T-helper 1 cell treated with Interleukin-12 subunit alpha and Interleukin-12 subunit beta and Interleukin-4 antibody, amounts not matched to agents 30 μg/mL and 1 μg/mL, for 36 hours (primary cell): ENCODE data around the gene MYO5B.

ENCODE experiments used
- H3K27ac Mint-ChIP-seq: one replicate; pipeline ENCODE4 v1.8.0; 2021; ENCODE audit warnings: mild to moderate bottlenecking, mixed read lengths
- H3K27me3 Mint-ChIP-seq: one replicate; pipeline ENCODE4 v1.8.0; 2021; ENCODE audit warnings: low read depth, mixed read lengths
- H3K36me3 Mint-ChIP-seq: one replicate; pipeline ENCODE4 v1.8.0; 2021; ENCODE audit warnings: low read depth, mixed read lengths
- H3K4me1 Mint-ChIP-seq: one replicate; pipeline ENCODE4 v1.8.0; 2021; ENCODE audit warnings: low read depth, mixed read lengths
- H3K4me3 Mint-ChIP-seq: one replicate; pipeline ENCODE4 v1.8.0; 2021; ENCODE audit warnings: mild to moderate bottlenecking, moderate library complexity, mixed read lengths
- H3K9me3 Mint-ChIP-seq: one replicate; pipeline ENCODE4 v1.8.0; 2021; ENCODE audit warnings: mixed read lengths

Gene MYO5B

GRCh38 chr18:50091509-50092244, 103.3 kb downstream of the MYO5B start:
- H3K27me3 Mint-ChIP-seq = peaks cover 7% of the 10 kb centered on the region
- no peak overlapping the region for H3K27ac Mint-ChIP-seq
- H3K9me3 Mint-ChIP-seq = no peaks in the 10 kb centered on the region
- no peaks in the 10 kb centered on the region for H3K4me1 Mint-ChIP-seq
- no peaks in the 10 kb centered on the region for H3K36me3 Mint-ChIP-seq
- no peak overlapping the region for H3K4me3 Mint-ChIP-seq

- H3K4me1 Mint-ChIP-seq = no peaks in the 10 kb centered on the region
- H3K4me3 Mint-ChIP-seq = no peak overlapping the region
- peaks cover 7% of the 10 kb centered on the region for H3K27me3 Mint-ChIP-seq
- H3K27ac Mint-ChIP-seq = no peak overlapping the region
- no peaks in the 10 kb centered on the region for H3K36me3 Mint-ChIP-seq
- no peaks in the 10 kb centered on the region for H3K9me3 Mint-ChIP-seq
Observed at GRCh38 chr18:50090370-50091312, 104.3 kb downstream of the MYO5B start.

DNA sequence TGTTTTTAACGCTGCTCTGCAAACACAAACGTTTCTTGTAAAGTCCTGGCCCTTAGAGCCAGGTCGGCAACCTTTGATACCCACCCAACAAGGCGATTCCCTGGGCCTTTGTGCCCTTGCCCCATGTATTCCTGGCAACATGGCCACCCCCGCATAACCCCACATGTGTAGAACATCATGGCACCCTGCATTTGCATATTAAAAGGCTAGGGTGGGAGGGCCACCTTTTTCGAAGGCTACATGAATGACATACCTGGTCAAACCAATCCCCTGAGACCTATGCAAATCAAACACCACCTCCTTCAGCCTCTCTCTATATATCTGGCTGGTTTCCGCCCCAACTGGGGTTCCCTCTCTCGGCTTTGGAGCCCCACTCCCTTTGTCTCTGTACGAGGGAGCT, 105.2 kb downstream of the MYO5B start:
- Mint-ChIP-seq H3K36me3 (no peaks in the 10 kb centered on the region), H3K27me3 (peaks cover 7% of the 10 kb centered on the region), H3K4me1 (no peaks in the 10 kb centered on the region), H3K27ac (no peak overlapping the region), H3K4me3 (no peak overlapping the region), H3K9me3 (no peaks in the 10 kb centered on the region)

DNA sequence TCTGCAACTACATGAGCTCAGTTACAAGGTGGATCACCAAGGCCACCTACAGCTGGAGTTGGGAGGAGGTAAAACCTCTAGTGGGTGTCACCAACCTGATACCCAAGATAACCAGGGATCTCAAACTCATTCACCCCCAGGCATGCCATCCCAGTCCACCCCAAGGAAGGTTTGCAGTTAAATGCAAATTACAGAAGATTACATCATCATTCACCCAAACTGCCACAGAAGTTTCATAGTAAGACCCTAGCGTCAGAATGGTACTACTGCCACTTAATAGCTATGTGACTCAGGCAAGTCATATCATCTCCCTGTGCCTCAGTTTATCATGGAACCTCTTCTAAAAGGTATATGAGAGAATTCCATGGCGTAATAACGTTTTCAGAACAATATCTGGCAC, 111.2 kb downstream of the MYO5B start:
- H3K36me3 Mint-ChIP-seq = no peaks in the 10 kb centered on the region
- H3K4me3 Mint-ChIP-seq = no peak overlapping the region
- H3K4me1 Mint-ChIP-seq = no peaks in the 10 kb centered on the region
- no peak overlapping the region for H3K27ac Mint-ChIP-seq
- H3K9me3 Mint-ChIP-seq = no peaks in the 10 kb centered on the region
- peaks cover 12% of the 10 kb centered on the region for H3K27me3 Mint-ChIP-seq

- H3K27ac Mint-ChIP-seq = no peak overlapping the region
- no peaks in the 10 kb centered on the region for H3K36me3 Mint-ChIP-seq
- no peaks in the 10 kb centered on the region for H3K4me1 Mint-ChIP-seq
- peaks cover 16% of the 10 kb centered on the region for H3K27me3 Mint-ChIP-seq
- H3K4me3 Mint-ChIP-seq = no peak overlapping the region
- no peaks in the 10 kb centered on the region for H3K9me3 Mint-ChIP-seq
Observed at GRCh38 chr18:50080932-50081560, 113.9 kb downstream of the MYO5B start.

GRCh38 chr18:50080316-50080715, 114.6 kb downstream of the MYO5B start:
- H3K4me1 Mint-ChIP-seq = no peaks in the 10 kb centered on the region
- H3K27ac Mint-ChIP-seq = no peak overlapping the region
- no peaks in the 10 kb centered on the region for H3K9me3 Mint-ChIP-seq
- H3K4me3 Mint-ChIP-seq = no peak overlapping the region
- no peaks in the 10 kb centered on the region for H3K36me3 Mint-ChIP-seq
- peaks cover 16% of the 10 kb centered on the region for H3K27me3 Mint-ChIP-seq

- H3K4me3 Mint-ChIP-seq = no peak overlapping the region
- H3K36me3 Mint-ChIP-seq = no peaks in the 10 kb centered on the region
- no peaks in the 10 kb centered on the region for H3K9me3 Mint-ChIP-seq
- peaks cover 16% of the 10 kb centered on the region for H3K27me3 Mint-ChIP-seq
- H3K4me1 Mint-ChIP-seq = no peaks in the 10 kb centered on the region
- no peak overlapping the region for H3K27ac Mint-ChIP-seq
Observed at GRCh38 chr18:50079571-50080295, 115.2 kb downstream of the MYO5B start.

DNA sequence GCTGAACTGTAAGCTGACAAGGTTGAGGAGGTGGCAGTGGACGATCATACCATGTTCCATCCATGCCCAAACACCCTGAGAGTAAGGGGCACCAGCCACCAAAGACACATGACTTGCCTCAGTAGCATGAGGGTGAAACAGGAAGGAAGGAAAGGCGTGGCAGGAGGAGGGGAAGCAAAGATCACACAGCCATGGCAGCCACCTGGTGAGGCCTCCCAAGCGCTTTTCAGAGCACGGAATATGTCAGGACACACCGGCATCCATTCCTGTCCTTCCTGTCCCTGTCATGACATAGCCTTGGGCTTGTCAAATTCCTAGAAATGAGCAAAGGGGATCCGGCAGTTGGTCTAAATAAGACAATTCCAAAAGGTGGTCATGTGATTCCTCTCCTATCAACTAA, 118.7 kb downstream of the MYO5B start:
- no peak overlapping the region for H3K4me3 Mint-ChIP-seq
- H3K27ac Mint-ChIP-seq = no peak overlapping the region
- H3K4me1 Mint-ChIP-seq = no peaks in the 10 kb centered on the region
- H3K27me3 Mint-ChIP-seq = peaks cover 5% of the 10 kb centered on the region
- no peaks in the 10 kb centered on the region for H3K36me3 Mint-ChIP-seq
- no peaks in the 10 kb centered on the region for H3K9me3 Mint-ChIP-seq

DNA sequence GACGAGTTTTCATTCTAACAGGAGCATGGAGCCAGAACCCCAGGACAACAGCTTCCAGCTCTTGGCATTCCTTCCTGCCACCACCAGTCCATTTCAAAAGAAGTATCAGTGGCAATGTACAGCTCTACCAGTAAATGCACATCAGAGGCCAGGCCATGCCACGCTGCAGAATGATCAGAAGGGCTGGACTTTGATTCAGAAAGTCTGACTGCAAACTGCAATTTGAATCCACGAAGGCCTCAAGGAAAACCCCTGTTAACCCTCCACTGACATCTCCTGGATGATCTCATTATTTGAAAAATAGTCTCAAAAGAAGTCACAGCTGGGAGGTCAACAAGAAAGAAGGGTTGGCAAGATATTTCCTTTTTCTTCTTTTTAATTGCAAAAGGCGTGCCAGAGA, 119.2 kb downstream of the MYO5B start:
- Mint-ChIP-seq H3K27me3 (peaks cover 5% of the 10 kb centered on the region), H3K9me3 (no peaks in the 10 kb centered on the region), H3K4me3 (no peak overlapping the region), H3K4me1 (no peaks in the 10 kb centered on the region), H3K36me3 (no peaks in the 10 kb centered on the region), H3K27ac (no peak overlapping the region)

DNA sequence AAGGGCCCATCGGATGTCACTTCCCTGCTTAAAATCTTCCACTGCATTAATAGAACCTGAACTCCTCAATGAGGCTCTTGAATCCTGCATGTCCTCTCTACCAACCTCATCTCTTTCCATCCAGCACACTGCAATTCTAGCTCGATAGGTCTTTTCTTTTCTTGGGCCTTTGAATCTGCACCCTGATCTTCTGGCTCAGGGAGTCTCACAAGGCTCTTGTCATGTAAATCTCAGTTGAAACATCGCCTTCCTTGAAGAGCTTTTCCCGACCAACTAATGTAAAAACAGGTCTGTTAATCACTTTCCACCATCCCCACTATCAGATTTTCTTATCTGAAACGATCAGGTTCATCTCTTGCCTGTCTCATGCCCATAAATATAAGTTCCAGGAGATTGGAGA, 120.5 kb downstream of the MYO5B start:
- no peak overlapping the region for H3K27ac Mint-ChIP-seq
- H3K36me3 Mint-ChIP-seq = no peaks in the 10 kb centered on the region
- H3K27me3 Mint-ChIP-seq = peaks cover 5% of the 10 kb centered on the region
- H3K9me3 Mint-ChIP-seq = no peaks in the 10 kb centered on the region
- no peak overlapping the region for H3K4me3 Mint-ChIP-seq
- H3K4me1 Mint-ChIP-seq = no peaks in the 10 kb centered on the region

DNA sequence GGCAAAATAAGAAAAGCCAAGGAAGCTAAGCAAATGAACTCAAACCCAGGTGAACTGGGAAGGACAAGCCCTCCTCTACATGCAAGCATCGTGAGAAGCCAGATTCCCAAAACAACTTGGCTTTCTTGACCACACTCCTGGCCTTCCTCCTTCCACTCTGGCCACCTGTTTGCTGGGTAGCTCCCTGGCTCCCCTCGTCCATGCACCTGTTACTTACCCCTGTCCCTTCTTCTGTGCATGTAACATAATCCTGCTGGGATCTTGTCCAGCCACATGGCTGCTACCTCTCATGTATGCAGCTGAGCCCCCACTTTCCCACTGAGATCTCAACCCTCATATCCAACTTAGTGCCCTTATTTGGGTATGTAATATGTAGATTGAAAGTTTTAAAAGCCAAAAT, 121.6 kb downstream of the MYO5B start:
- Mint-ChIP-seq H3K4me3 (no peak overlapping the region), H3K27ac (no peak overlapping the region), H3K4me1 (no peaks in the 10 kb centered on the region), H3K9me3 (no peaks in the 10 kb centered on the region), H3K27me3 (peaks cover under 1% of the 10 kb centered on the region), H3K36me3 (no peaks in the 10 kb centered on the region)

DNA sequence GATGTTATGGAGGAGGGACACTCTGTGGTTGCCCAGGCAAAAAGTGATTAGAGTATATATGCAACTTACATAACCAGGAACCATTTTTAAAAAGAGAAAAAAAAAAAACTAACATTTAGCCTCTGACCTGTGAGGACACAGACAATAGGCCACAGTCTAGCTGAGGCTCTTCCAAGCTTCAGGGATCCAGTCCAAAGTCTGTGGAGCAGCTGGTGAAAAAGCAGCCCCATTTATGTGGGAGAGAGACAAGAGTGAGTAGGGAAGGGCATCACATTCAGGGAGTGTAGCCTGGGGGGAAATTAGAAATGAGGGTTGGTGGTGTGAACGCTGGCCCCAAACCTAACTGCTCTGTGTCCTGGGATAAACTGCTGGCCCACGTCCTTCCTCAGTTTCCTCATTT, 122.8 kb downstream of the MYO5B start:
- Mint-ChIP-seq H3K9me3 (no peaks in the 10 kb centered on the region), H3K4me1 (no peaks in the 10 kb centered on the region), H3K27me3 (no peaks in the 10 kb centered on the region), H3K27ac (no peak overlapping the region), H3K36me3 (no peaks in the 10 kb centered on the region), H3K4me3 (no peak overlapping the region)

DNA sequence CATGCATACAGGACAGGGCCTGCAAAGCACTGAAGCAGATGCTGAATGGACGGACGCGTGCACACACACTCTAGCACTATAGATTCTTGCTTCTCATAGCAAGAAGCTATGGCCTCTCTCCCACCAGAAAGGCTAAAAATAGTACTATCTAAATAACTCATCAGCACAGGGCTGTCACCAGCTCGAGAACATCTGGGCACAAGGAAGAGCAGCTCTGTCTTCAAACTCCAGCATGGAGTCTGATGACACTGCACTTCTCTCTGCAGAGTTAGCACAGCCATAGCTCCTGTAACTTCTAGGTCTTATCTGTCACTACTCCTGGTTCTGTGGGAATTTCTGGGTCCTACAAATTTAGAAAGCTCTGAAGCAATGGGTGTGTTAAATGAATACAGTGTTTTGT, 123.5 kb downstream of the MYO5B start:
- no peaks in the 10 kb centered on the region for H3K36me3 Mint-ChIP-seq
- no peaks in the 10 kb centered on the region for H3K9me3 Mint-ChIP-seq
- H3K4me1 Mint-ChIP-seq = no peaks in the 10 kb centered on the region
- no peak overlapping the region for H3K4me3 Mint-ChIP-seq
- H3K27me3 Mint-ChIP-seq = peaks cover 4% of the 10 kb centered on the region
- H3K27ac Mint-ChIP-seq = no peak overlapping the region

GRCh38 chr18:50069422-50069821, 125.5 kb downstream of the MYO5B start:
- no peaks in the 10 kb centered on the region for H3K36me3 Mint-ChIP-seq
- H3K4me3 Mint-ChIP-seq = no peak overlapping the region
- H3K27me3 Mint-ChIP-seq = peaks cover 8% of the 10 kb centered on the region
- no peak overlapping the region for H3K27ac Mint-ChIP-seq
- H3K4me1 Mint-ChIP-seq = no peaks in the 10 kb centered on the region
- no peaks in the 10 kb centered on the region for H3K9me3 Mint-ChIP-seq
